ENCODE data around the gene BRWD1.

BRWD1 gene

DNA sequence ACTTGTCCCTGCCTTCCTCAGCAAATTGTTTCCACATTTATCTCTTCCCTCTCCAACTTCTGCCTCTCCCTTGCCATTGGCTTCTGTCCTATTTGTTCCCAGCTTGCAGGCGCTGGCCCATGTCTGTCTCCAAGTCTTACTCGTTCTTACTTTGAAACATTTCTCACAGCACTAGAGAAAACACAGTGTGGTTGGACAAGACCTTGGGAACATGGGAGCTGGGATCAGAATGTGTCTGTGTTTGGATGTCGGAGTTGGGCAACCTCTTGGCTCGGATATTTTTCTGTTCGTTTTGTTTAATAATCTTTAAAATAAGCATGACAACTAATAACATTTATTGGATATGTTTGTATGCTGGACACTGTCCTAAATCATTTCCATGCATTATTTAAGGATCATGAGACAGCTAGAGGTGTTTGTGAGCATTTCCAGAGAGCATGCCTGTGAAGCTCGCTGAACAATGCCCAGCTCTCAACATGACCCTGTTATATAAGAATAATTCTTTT lies 5.9 kb upstream of the BRWD1 start:
- Histone ChIP-seq H4K20me1 (ENCODE audit: insufficient read depth, low read length) (no peaks in the 10 kb centered on the region), H3K4me2 (ENCODE audit: insufficient read depth, low read length) (no peak overlapping the region), H3K4me1 (ENCODE audit: insufficient read depth, low read length) (peaks cover 7% of the 10 kb centered on the region), H3K36me3 (ENCODE audit: insufficient read depth, low read length) (no peaks in the 10 kb centered on the region), H3K9ac (ENCODE audit: low read depth, low read length) (no peak overlapping the region), H3K27me3 (ENCODE audit: insufficient read depth, low read length, poor library complexity) (no peaks in the 10 kb centered on the region), H3K9me3 (ENCODE audit: insufficient read depth, low read length, severe bottlenecking) (no peaks in the 10 kb centered on the region), H3K4me3 (ENCODE audit: low read depth in 1 of 2, low read length in 2 of 2) (no peak overlapping the region), H3K27ac (ENCODE audit: low read length) (no peak overlapping the region), H2AFZ (ENCODE audit: low read depth, low read length) (no peak overlapping the region), H3K79me2 (ENCODE audit: insufficient read depth, low read length) (peaks cover 5% of the 10 kb centered on the region)
- ATAC-seq (ENCODE audit: insufficient read depth, low read depth) (no peak), DNase-seq (no peak)
- TF ChIP-seq EZH2 (IDR thresholded peaks at IDR 0.05; ENCODE audit: borderline replicate concordance, low read depth, low read length, severe bottlenecking), result no peak
- TF ChIP-seq, protein P1, sequence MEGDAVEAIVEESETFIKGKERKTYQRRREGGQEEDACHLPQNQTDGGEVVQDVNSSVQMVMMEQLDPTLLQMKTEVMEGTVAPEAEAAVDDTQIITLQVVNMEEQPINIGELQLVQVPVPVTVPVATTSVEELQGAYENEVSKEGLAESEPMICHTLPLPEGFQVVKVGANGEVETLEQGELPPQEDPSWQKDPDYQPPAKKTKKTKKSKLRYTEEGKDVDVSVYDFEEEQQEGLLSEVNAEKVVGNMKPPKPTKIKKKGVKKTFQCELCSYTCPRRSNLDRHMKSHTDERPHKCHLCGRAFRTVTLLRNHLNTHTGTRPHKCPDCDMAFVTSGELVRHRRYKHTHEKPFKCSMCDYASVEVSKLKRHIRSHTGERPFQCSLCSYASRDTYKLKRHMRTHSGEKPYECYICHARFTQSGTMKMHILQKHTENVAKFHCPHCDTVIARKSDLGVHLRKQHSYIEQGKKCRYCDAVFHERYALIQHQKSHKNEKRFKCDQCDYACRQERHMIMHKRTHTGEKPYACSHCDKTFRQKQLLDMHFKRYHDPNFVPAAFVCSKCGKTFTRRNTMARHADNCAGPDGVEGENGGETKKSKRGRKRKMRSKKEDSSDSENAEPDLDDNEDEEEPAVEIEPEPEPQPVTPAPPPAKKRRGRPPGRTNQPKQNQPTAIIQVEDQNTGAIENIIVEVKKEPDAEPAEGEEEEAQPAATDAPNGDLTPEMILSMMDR (IDR thresholded peaks at IDR 0.05; ENCODE audit: borderline replicate concordance, extremely low read depth, low read length, poor library complexity, severe bottlenecking), result no peak

DNA sequence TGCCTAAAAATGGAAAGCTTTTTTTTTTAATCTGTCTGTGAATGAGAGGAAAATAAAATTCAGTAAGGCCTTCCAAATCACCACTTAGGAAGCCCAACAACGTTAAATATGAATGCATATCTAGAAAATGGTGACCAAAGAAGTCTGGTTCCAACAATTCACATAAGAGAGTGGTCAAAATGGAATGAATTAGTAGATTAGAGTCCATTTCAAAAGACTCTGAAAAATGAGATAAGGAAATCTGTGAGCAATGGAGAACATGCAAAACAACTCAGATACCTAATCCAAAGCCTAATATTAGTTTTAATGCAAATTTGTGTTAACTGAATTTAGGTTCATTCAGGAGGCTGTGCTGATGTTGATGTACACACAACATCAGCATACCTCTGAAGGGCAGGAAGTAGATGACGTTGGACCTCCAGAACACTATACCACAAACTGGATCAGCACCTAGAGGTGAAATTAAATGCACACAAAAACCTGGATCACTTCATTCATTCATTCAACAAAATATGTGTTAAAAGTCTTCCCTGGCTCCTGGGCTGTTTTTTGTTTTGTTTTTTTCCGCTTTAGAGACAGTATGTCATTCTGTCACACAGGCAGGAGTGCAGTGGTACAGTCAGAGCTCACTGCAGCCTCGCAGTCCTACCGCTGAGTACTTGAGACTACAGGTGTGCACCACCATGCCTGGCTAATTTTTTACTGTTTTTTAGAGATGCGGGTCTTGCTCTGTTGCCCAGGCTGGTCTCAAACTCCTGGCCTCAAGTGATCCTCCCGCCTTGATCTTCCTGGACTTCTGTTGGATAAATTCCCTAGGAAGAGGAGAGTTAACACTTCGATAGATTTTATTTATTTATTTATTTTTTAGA lies 4.9 kb upstream of the BRWD1 start:
- H3K27ac ChIP-seq (ENCODE audit: low read length), result no peak overlapping the region
- no peaks in the 10 kb centered on the region for H4K20me1 ChIP-seq (ENCODE audit: insufficient read depth, low read length)
- no peak overlapping the region for H3K4me2 ChIP-seq (ENCODE audit: insufficient read depth, low read length)
- no peaks in the 10 kb centered on the region for H3K9me3 ChIP-seq (ENCODE audit: insufficient read depth, low read length, severe bottlenecking)
- no peak overlapping the region for H3K9ac ChIP-seq (ENCODE audit: low read depth, low read length)
- H3K4me3 ChIP-seq (ENCODE audit: low read depth in 1 of 2, low read length in 2 of 2), result no peak overlapping the region
- TF ChIP-seq, protein P1 (IDR thresholded peaks at IDR 0.05; ENCODE audit: borderline replicate concordance, extremely low read depth, low read length, poor library complexity, severe bottlenecking), result no peak
- no peak for TF ChIP-seq EZH2 (IDR thresholded peaks at IDR 0.05; ENCODE audit: borderline replicate concordance, low read depth, low read length, severe bottlenecking)
- no peaks in the 10 kb centered on the region for H3K36me3 ChIP-seq (ENCODE audit: insufficient read depth, low read length)
- ATAC-seq (ENCODE audit: insufficient read depth, low read depth) (no peak), DNase-seq (no peak)
- H2AFZ ChIP-seq (ENCODE audit: low read depth, low read length), result no peak overlapping the region
- H3K27me3 ChIP-seq (ENCODE audit: insufficient read depth, low read length, poor library complexity), result no peaks in the 10 kb centered on the region
- peaks cover 8% of the 10 kb centered on the region for H3K4me1 ChIP-seq (ENCODE audit: insufficient read depth, low read length)
- H3K79me2 ChIP-seq (ENCODE audit: insufficient read depth, low read length), result peaks cover 10% of the 10 kb centered on the region

DNA sequence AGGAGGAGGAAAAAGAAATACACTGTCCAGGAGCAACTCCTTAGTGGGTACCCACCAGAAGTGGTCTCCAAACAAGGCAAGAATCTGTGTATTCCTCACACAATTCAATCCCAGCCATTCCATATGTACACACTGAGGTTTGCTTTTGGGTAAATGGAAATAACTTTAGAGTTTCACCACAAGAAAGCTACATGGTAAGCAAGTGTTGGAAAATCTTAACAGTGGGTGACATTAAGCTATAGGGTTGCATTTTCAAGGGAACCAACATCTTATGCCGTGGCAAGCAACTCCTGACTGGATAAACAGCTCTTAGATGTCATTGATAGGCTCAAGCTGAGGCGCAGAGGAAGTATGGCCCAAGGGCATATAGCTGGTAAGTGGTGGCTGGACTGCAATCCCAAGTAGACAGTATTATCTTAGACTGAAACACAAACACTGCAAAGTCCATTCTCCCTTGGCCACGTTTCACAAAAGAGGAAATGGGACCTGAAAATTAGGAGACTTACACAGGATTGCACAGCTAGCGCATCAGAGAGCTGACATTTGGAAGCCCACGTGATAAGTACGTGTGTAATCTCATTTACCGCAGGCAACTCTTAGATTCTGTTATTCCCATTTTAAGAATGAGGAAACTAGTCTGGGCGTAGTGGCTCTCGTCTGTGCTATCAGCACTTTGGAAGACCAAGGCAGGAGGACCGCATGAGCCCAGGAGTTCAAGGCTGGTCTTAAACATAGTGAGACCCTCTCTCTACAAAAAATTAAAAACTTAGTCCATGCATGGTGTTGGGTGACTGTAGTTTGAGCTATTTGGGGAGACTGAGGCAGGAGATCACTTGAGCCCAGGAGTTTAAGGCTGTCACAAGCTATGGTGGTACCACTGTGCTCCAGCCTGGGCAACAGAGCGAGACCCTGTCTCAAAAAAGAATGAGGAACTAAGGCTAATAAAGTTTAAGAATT lies 4.0 kb upstream of the BRWD1 start:
- H3K79me2 ChIP-seq (ENCODE audit: insufficient read depth, low read length), result peaks cover 18% of the 10 kb centered on the region
- no peaks in the 10 kb centered on the region for H3K36me3 ChIP-seq (ENCODE audit: insufficient read depth, low read length)
- H3K27me3 ChIP-seq (ENCODE audit: insufficient read depth, low read length, poor library complexity), result no peaks in the 10 kb centered on the region
- H3K4me1 ChIP-seq (ENCODE audit: insufficient read depth, low read length), result peaks cover 8% of the 10 kb centered on the region
- H3K4me3 ChIP-seq (ENCODE audit: low read depth in 1 of 2, low read length in 2 of 2), result no peak overlapping the region
- no peak overlapping the region for H3K27ac ChIP-seq (ENCODE audit: low read length)
- H4K20me1 ChIP-seq (ENCODE audit: insufficient read depth, low read length), result no peaks in the 10 kb centered on the region
- no peak overlapping the region for H3K9ac ChIP-seq (ENCODE audit: low read depth, low read length)
- ATAC-seq (ENCODE audit: insufficient read depth, low read depth), result no peak
- DNase-seq, result no peak
- H3K4me2 ChIP-seq (ENCODE audit: insufficient read depth, low read length), result no peak overlapping the region
- no peak overlapping the region for H2AFZ ChIP-seq (ENCODE audit: low read depth, low read length)
- TF ChIP-seq, protein P1 (IDR thresholded peaks at IDR 0.05; ENCODE audit: borderline replicate concordance, extremely low read depth, low read length, poor library complexity, severe bottlenecking), result no peak
- TF ChIP-seq EZH2 (IDR thresholded peaks at IDR 0.05; ENCODE audit: borderline replicate concordance, low read depth, low read length, severe bottlenecking), result no peak
- no peaks in the 10 kb centered on the region for H3K9me3 ChIP-seq (ENCODE audit: insufficient read depth, low read length, severe bottlenecking)
